Neural progenitor cell (in vitro differentiated cells): ENCODE results near the gene AP2A2. TPM values are rescaled to one million over a fixed set of nuclear protein-coding genes. Genes with fewer than 3 reads are reported as not detected.

Experiments used
- DNase-seq: peaks from one replicate; pipeline ENCODE4 v3.0.0-alpha.2; 2016; ENCODE audit warnings: low spot score
- H2AFZ ChIP-seq: fragments of 200-600 bp; sonication (generic); replicated peaks from 2 replicates; pipeline ENCODE4 v1.6.1; 2016; ENCODE audit warnings: antibody characterized with exemption
- H3F3A ChIP-seq: fragments of 200-600 bp; sonication (generic); 2 replicates; pipeline ENCODE4 v1.6.1; 2016; ENCODE audit warnings: antibody characterized with exemption, low read depth
- H3K27ac ChIP-seq: fragments of 200-600 bp; sonication (generic); 2 replicates; pipeline ENCODE4 v1.5.1; 2016; ENCODE audit warnings: mild to moderate bottlenecking
- H3K27me3 ChIP-seq: fragments of 200-600 bp; sonication (generic); 2 replicates; pipeline ENCODE4 v1.6.1; 2016; ENCODE audit warnings: mild to moderate bottlenecking, moderate library complexity
- H3K36me3 ChIP-seq: fragments of 200-600 bp; sonication (generic); 2 replicates; pipeline ENCODE4 v1.5.1; 2016
- H3K4me1 ChIP-seq: fragments of 200-600 bp; sonication (generic); 2 replicates; pipeline ENCODE4 v1.6.1; 2016; ENCODE audit warnings: mixed run types
- H3K4me2 ChIP-seq: fragments of 200-600 bp; sonication (generic); 2 replicates; pipeline ENCODE4 v1.6.1; 2016
- H3K4me3 ChIP-seq: fragments of 200-600 bp; sonication (generic); 2 replicates; pipeline ENCODE4 v1.5.1; 2016
- H3K79me2 ChIP-seq: fragments of 200-600 bp; sonication (generic); 2 replicates; pipeline ENCODE4 v1.6.1; 2016; ENCODE audit warnings: low read depth
- H3K9ac ChIP-seq: fragments of 200-600 bp; sonication (generic); 2 replicates; pipeline ENCODE4 v1.6.1; 2016
- H3K9me3 ChIP-seq: fragments of 200-600 bp; sonication (generic); 2 replicates; pipeline ENCODE4 v1.5.1; 2016; ENCODE audit warnings: low read depth
- H4K20me1 ChIP-seq: fragments of 200-600 bp; sonication (generic); 2 replicates; pipeline ENCODE4 v1.6.1; 2016; ENCODE audit warnings: low read depth
- H3K27ac Mint-ChIP-seq: 3 replicates; pipeline ENCODE4 v1.8.0; 2021; ENCODE audit warnings: mixed read lengths
- H3K27me3 Mint-ChIP-seq: 2 replicates; pipeline ENCODE4 v1.8.0; 2022; ENCODE audit warnings: low read depth, mild to moderate bottlenecking, inconsistent platforms, moderate library complexity, mixed read lengths; ENCODE audit not compliant: insufficient read depth
- H3K36me3 Mint-ChIP-seq: 3 replicates; pipeline ENCODE4 v1.8.0; 2021; ENCODE audit warnings: mixed read lengths
- H3K4me1 Mint-ChIP-seq: 3 replicates; pipeline ENCODE4 v1.8.0; 2021; ENCODE audit warnings: mixed read lengths
- H3K4me3 Mint-ChIP-seq: 3 replicates; pipeline ENCODE4 v1.8.0; 2021; ENCODE audit warnings: mild to moderate bottlenecking, moderate library complexity, mixed read lengths
- H3K9me3 Mint-ChIP-seq: 3 replicates; pipeline ENCODE4 v1.8.0; 2020; ENCODE audit warnings: mixed read lengths
- EZH2 ChIP-seq: fragments of 200-600 bp; sonication (generic); IDR thresholded peaks from 2 replicates; pipeline ENCODE4 v1.6.1; 2017; ENCODE audit warnings: antibody characterized with exemption, mild to moderate bottlenecking, moderate library complexity
- EZH2phosphoT487 ChIP-seq: fragments of 200-600 bp; sonication (generic); IDR thresholded peaks from 2 replicates; pipeline ENCODE4 v1.6.1; 2017; ENCODE audit warnings: antibody characterized with exemption
- total RNA-seq: library from RNA; depleted of rRNA; stranded (reverse); fragments of >200 nt; gene quantifications from 2 replicates; pipeline ENCODE4 v1.2.3, GENCODE V29; 2015; ENCODE audit warnings: low replicate concordance
- TF ChIP-seq, protein P1 (sequence below): fragments of 200-600 bp; sonication (generic); IDR thresholded peaks from 2 replicates; pipeline ENCODE4 v1.5.1; 2017; ENCODE audit warnings: antibody characterized with exemption, mild to moderate bottlenecking

Gene AP2A2
- total RNA-seq, 1 donor from 2014 or later, result 67.5 TPM

DNA sequence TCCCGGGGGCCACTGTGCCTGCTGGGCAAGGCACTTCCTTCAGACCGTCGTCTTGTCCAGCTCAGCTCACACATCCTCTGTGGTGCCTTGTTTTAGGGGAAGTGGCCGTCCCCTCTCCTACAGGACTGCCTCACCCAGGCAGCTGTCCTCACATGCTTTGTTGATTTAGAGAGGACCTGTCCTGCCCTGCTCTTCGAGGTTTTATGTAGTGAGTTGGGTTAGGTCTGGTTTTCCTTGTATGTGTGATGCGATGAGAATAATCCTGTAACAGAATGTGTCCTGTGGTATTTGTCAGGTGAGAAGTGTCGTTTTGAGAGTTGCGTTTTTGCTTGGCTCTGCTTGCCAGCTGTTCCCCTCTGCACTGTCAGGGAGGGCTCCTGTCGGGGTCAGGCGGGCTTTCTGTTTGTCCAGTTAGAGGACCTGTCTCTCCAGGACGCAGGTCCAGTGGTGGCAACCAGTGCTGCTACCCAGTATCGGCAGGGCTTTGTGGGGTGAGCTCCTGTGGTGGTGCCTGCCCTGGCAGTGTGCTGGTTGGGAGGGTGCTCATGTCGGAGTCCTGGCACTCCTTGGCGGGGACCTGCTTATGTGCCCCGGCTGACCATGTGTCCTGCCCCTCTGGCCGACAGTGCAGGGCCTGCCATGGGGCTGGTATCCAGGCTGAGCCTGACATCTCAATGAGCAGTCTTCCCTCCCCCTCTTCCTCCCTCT lies 69.5 kb downstream of the AP2A2 start:
- Histone ChIP-seq H3K4me1 (no peaks in the 10 kb centered on the region), H4K20me1 (peaks cover 9% of the 10 kb centered on the region), H3K9ac (no peak overlapping the region), H3K27ac (peak overlapping the region; percentile 1), H3F3A (no peaks in the 10 kb centered on the region), H3K4me2 (no peak overlapping the region), H3K4me3 (no peak overlapping the region), H2AFZ (no peak overlapping the region), H3K36me3 (no peaks in the 10 kb centered on the region), H3K27me3 (no peaks in the 10 kb centered on the region), H3K9me3 (no peaks in the 10 kb centered on the region), H3K79me2 (no peaks in the 10 kb centered on the region)
- Mint-ChIP-seq H3K27ac (peak overlapping the region; percentile 86), H3K4me3 (no peak overlapping the region), H3K4me1 (peaks cover 12% of the 10 kb centered on the region), H3K36me3 (peaks cover 12% of the 10 kb centered on the region), H3K27me3 (peaks cover 9% of the 10 kb centered on the region), H3K9me3 (no peaks in the 10 kb centered on the region)
- DNase-seq, result no peak
- TF ChIP-seq EZH2phosphoT487 (no peak), EZH2 (no peak)
- TF ChIP-seq, protein P1, sequence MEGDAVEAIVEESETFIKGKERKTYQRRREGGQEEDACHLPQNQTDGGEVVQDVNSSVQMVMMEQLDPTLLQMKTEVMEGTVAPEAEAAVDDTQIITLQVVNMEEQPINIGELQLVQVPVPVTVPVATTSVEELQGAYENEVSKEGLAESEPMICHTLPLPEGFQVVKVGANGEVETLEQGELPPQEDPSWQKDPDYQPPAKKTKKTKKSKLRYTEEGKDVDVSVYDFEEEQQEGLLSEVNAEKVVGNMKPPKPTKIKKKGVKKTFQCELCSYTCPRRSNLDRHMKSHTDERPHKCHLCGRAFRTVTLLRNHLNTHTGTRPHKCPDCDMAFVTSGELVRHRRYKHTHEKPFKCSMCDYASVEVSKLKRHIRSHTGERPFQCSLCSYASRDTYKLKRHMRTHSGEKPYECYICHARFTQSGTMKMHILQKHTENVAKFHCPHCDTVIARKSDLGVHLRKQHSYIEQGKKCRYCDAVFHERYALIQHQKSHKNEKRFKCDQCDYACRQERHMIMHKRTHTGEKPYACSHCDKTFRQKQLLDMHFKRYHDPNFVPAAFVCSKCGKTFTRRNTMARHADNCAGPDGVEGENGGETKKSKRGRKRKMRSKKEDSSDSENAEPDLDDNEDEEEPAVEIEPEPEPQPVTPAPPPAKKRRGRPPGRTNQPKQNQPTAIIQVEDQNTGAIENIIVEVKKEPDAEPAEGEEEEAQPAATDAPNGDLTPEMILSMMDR, result no peak

DNA sequence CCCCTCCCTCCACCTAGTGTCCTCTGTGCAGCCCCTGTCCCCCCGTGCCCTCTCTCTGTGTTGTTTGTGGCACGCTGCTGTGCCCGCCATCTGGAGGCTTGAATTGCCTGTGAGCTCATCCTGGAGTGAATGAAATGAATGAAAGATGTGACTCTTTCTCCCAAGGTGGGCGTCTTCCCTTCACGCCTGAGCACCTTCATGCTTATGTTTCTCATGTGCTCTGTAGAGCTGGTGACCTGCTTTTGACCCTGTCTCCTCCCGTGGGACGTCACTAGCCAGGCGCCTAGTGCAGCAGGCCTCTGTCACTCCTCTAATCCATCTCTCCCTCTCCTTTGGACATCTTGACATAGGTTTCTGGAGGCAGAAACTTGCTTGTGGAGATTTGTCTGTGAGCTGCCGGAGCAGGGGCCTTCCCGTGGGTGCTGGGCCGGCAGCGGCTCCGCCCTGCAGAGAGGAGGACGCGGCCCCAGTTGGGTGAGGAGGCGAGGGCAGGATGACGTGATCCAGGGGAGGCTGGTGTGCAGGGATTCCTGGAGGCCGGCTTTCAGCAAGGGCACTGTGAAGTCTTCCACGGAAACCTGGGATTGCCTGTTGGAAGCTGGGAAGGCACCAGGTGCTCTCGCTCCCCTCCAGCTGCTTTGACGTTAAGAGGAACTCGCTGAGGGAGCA lies 70.2 kb downstream of the AP2A2 start:
- Histone ChIP-seq H3K27ac (peak overlapping the region; percentile 34), H4K20me1 (peaks cover 9% of the 10 kb centered on the region), H3K36me3 (no peaks in the 10 kb centered on the region), H3K4me3 (no peak overlapping the region), H3K79me2 (no peaks in the 10 kb centered on the region), H3K4me2 (no peak overlapping the region), H3F3A (no peaks in the 10 kb centered on the region), H3K9me3 (no peaks in the 10 kb centered on the region), H3K4me1 (no peaks in the 10 kb centered on the region), H3K9ac (no peak overlapping the region), H3K27me3 (no peaks in the 10 kb centered on the region), H2AFZ (no peak overlapping the region)
- peak overlapping the region; percentile 92 for H3K27ac Mint-ChIP-seq
- DNase-seq, result peak; percentile 24
- peaks cover 10% of the 10 kb centered on the region for H3K27me3 Mint-ChIP-seq
- H3K9me3 Mint-ChIP-seq, result no peaks in the 10 kb centered on the region
- H3K36me3 Mint-ChIP-seq, result peaks cover 14% of the 10 kb centered on the region
- H3K4me3 Mint-ChIP-seq, result peak overlapping the region; percentile 40
- no peak for TF ChIP-seq EZH2phosphoT487
- no peak for TF ChIP-seq EZH2
- TF ChIP-seq, protein P1, result no peak
- peaks cover 12% of the 10 kb centered on the region for H3K4me1 Mint-ChIP-seq

DNA sequence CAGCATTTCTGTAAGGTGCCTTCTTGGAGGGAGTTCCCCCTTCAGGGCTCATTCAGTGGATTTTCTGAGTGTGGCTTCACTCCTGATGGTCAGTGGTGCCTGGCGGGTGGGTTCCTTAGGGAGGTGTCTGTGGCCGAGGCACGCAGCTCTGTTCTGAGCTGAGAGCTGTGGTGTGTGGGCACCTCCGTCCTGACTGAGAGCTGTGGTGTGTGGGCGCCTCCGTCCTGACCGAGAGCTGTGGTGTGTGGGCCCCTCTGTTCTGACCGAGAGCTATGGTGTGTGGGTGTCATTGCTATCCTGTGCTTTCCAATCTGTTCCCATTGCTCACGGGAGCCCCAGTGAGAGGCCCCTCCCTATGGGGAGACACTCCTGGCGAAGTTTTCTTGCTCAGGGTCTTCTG lies 71.0 kb downstream of the AP2A2 start:
- Histone ChIP-seq H4K20me1 (peaks cover 15% of the 10 kb centered on the region), H3K36me3 (no peaks in the 10 kb centered on the region), H3K9me3 (no peaks in the 10 kb centered on the region), H2AFZ (no peak overlapping the region), H3K4me1 (no peaks in the 10 kb centered on the region), H3K4me3 (no peak overlapping the region), H3F3A (no peaks in the 10 kb centered on the region), H3K79me2 (no peaks in the 10 kb centered on the region), H3K4me2 (no peak overlapping the region), H3K27ac (no peak overlapping the region), H3K9ac (no peak overlapping the region), H3K27me3 (no peaks in the 10 kb centered on the region)
- no peak overlapping the region for H3K4me3 Mint-ChIP-seq
- DNase-seq, result no peak
- no peaks in the 10 kb centered on the region for H3K9me3 Mint-ChIP-seq
- H3K27ac Mint-ChIP-seq, result no peak overlapping the region
- H3K27me3 Mint-ChIP-seq, result peaks cover 12% of the 10 kb centered on the region
- TF ChIP-seq, protein P1, result no peak
- no peak for TF ChIP-seq EZH2
- no peak for TF ChIP-seq EZH2phosphoT487
- H3K36me3 Mint-ChIP-seq, result peaks cover 21% of the 10 kb centered on the region
- peaks cover 12% of the 10 kb centered on the region for H3K4me1 Mint-ChIP-seq
